Parathyroid adenoma (tissue), 2 donors: ENCODE measurements around the gene ZNF79.

Source experiments
- H2AFZ ChIP-seq: fragments of 300-600 bp; sonication (generic); one replicate; pipeline ENCODE4 v1.7.0; 2017; ENCODE audit warnings: antibody characterized with exemption, mild to moderate bottlenecking
- H3K27ac ChIP-seq: fragments of 300-600 bp; sonication (generic); one replicate; pipeline ENCODE4 v1.7.0; 2017
- H3K27me3 ChIP-seq: fragments of 300-600 bp; sonication (generic); one replicate; pipeline ENCODE4 v1.7.0; 2017; ENCODE audit warnings: low read length; ENCODE audit not compliant: control insufficient read depth, insufficient read depth
- H3K36me3 ChIP-seq: fragments of 300-600 bp; sonication (generic); one replicate; pipeline ENCODE4 v1.7.0; 2017; ENCODE audit warnings: low read length; ENCODE audit not compliant: control insufficient read depth, insufficient read depth
- H3K4me1 ChIP-seq: fragments of 300-600 bp; sonication (generic); one replicate; pipeline ENCODE4 v1.7.0; 2017; ENCODE audit warnings: control low read depth
- H3K4me2 ChIP-seq: fragments of 300-600 bp; sonication (generic); one replicate; pipeline ENCODE4 v1.7.0; 2017; ENCODE audit warnings: low read length
- H3K4me3 ChIP-seq: fragments of 300-600 bp; sonication (generic); one replicate; pipeline ENCODE4 v1.7.0; 2017; ENCODE audit warnings: low read depth, low read length
- H3K79me2 ChIP-seq: fragments of 300-600 bp; sonication (generic); one replicate; pipeline ENCODE4 v1.7.0; 2017; ENCODE audit warnings: control low read depth
- H3K9ac ChIP-seq: fragments of 300-600 bp; sonication (generic); one replicate; pipeline ENCODE4 v1.7.0; 2017; ENCODE audit warnings: mild to moderate bottlenecking
- H3K9me3 ChIP-seq: fragments of 300-600 bp; sonication (generic); one replicate; pipeline ENCODE4 v1.7.0; 2017; ENCODE audit warnings: low read length; ENCODE audit not compliant: control insufficient read depth
- CTCF ChIP-seq: fragments of 300-600 bp; sonication (generic); IDR thresholded peaks from one replicate; pipeline ENCODE4 v1.7.0; 2017; ENCODE audit warnings: antibody characterized with exemption, mild to moderate bottlenecking
- donor health status: primary hyperparathyroidism.

The ZNF79 gene

GRCh38 chr9:127447416-127448111, 23.4 kb downstream of the ZNF79 start:
- no peaks in the 10 kb centered on the region for H3K9me3 ChIP-seq
- no peak for TF ChIP-seq CTCF
- H3K79me2 ChIP-seq, result no peaks in the 10 kb centered on the region
- no peaks in the 10 kb centered on the region for H3K4me1 ChIP-seq
- no peak overlapping the region for H2AFZ ChIP-seq
- no peak overlapping the region for H3K9ac ChIP-seq
- no peak overlapping the region for H3K27ac ChIP-seq
- H3K27me3 ChIP-seq, result no peaks in the 10 kb centered on the region
- no peak overlapping the region for H3K4me2 ChIP-seq
- no peak overlapping the region for H3K4me3 ChIP-seq
- H3K36me3 ChIP-seq, result peaks cover 3% of the 10 kb centered on the region

GRCh38 chr9:127448112-127448805, 24.1 kb downstream of the ZNF79 start:
- no peaks in the 10 kb centered on the region for H3K79me2 ChIP-seq
- H3K36me3 ChIP-seq, result peaks cover 3% of the 10 kb centered on the region
- no peaks in the 10 kb centered on the region for H3K9me3 ChIP-seq
- no peak overlapping the region for H3K4me2 ChIP-seq
- H3K9ac ChIP-seq, result no peak overlapping the region
- TF ChIP-seq CTCF, result no peak
- no peaks in the 10 kb centered on the region for H3K27me3 ChIP-seq
- H3K4me3 ChIP-seq, result no peak overlapping the region
- no peak overlapping the region for H2AFZ ChIP-seq
- H3K27ac ChIP-seq, result no peak overlapping the region
- no peaks in the 10 kb centered on the region for H3K4me1 ChIP-seq

GRCh38 chr9:127449332-127449966, 25.3 kb downstream of the ZNF79 start:
- Histone ChIP-seq H3K4me1 (no peaks in the 10 kb centered on the region), H3K9me3 (no peaks in the 10 kb centered on the region), H3K9ac (no peak overlapping the region), H3K79me2 (no peaks in the 10 kb centered on the region), H3K4me2 (peak overlapping the region; percentile 82), H3K27me3 (no peaks in the 10 kb centered on the region), H2AFZ (no peak overlapping the region), H3K36me3 (peaks cover 3% of the 10 kb centered on the region), H3K4me3 (no peak overlapping the region), H3K27ac (peak overlapping the region; percentile 77)
- no peak for TF ChIP-seq CTCF

GRCh38 chr9:127450243-127450760, 26.1 kb downstream of the ZNF79 start:
- no peaks in the 10 kb centered on the region for H3K36me3 ChIP-seq

More at GRCh38 chr9:127450243-127450760, 26.1 kb downstream of the ZNF79 start:
- Histone ChIP-seq H2AFZ (peak overlapping the region; percentile 92), H3K79me2 (no peaks in the 10 kb centered on the region), H3K4me2 (peak overlapping the region; percentile 82), H3K9ac (peak overlapping the region; percentile 21), H3K27ac (peak overlapping the region; percentile 77), H3K9me3 (no peaks in the 10 kb centered on the region), H3K4me3 (peak overlapping the region; percentile 98), H3K27me3 (no peaks in the 10 kb centered on the region), H3K4me1 (no peaks in the 10 kb centered on the region)
- no peak for TF ChIP-seq CTCF
